PFSK-1 (cell line): ENCODE data around the gene DNM1.

Experiments used
- POLR2AphosphoS5 ChIP-seq: IDR thresholded peaks from 2 replicates; pipeline ENCODE4 v1.6.1; 2012; ENCODE audit warnings: low read depth, mild to moderate bottlenecking, control low read depth, low read length, moderate library complexity
- SIN3A ChIP-seq: IDR thresholded peaks from 2 replicates; pipeline ENCODE4 v1.6.1; 2012; ENCODE audit warnings: mild to moderate bottlenecking, low read length, moderate library complexity, borderline replicate concordance; ENCODE audit not compliant: insufficient read depth
- TAF1 ChIP-seq: IDR thresholded peaks from 2 replicates; pipeline ENCODE4 v1.6.1; 2012; ENCODE audit warnings: low read length, control low read depth, borderline replicate concordance; ENCODE audit not compliant: insufficient read depth
- TF ChIP-seq, protein P1 (sequence below), 2 experiments: IDR thresholded peaks; 2 replicates each; pipeline versions ENCODE4 v1.6.1 to v1.8.0; 2011 to 2012; ENCODE audit warnings: low read depth in 2 of 2, low read length in 2 of 2, control low read depth in 1 of 2, inconsistent platforms in 1 of 2, mild to moderate bottlenecking in 1 of 2, moderate library complexity in 1 of 2; ENCODE audit not compliant: insufficient read depth in 1 of 2

GRCh38 chr9:128258326-128258725 lies 55.1 kb downstream of the DNM1 start:
- TF ChIP-seq POLR2AphosphoS5 (no peak), TAF1 (no peak), SIN3A (no peak)
- TF ChIP-seq, protein P1, sequence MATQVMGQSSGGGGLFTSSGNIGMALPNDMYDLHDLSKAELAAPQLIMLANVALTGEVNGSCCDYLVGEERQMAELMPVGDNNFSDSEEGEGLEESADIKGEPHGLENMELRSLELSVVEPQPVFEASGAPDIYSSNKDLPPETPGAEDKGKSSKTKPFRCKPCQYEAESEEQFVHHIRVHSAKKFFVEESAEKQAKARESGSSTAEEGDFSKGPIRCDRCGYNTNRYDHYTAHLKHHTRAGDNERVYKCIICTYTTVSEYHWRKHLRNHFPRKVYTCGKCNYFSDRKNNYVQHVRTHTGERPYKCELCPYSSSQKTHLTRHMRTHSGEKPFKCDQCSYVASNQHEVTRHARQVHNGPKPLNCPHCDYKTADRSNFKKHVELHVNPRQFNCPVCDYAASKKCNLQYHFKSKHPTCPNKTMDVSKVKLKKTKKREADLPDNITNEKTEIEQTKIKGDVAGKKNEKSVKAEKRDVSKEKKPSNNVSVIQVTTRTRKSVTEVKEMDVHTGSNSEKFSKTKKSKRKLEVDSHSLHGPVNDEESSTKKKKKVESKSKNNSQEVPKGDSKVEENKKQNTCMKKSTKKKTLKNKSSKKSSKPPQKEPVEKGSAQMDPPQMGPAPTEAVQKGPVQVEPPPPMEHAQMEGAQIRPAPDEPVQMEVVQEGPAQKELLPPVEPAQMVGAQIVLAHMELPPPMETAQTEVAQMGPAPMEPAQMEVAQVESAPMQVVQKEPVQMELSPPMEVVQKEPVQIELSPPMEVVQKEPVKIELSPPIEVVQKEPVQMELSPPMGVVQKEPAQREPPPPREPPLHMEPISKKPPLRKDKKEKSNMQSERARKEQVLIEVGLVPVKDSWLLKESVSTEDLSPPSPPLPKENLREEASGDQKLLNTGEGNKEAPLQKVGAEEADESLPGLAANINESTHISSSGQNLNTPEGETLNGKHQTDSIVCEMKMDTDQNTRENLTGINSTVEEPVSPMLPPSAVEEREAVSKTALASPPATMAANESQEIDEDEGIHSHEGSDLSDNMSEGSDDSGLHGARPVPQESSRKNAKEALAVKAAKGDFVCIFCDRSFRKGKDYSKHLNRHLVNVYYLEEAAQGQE (IDR thresholded peaks at IDR 0.05; ENCODE audit: insufficient read depth in 1 of 2, low read depth in 2 of 2, low read length in 2 of 2): no peak
